ENCODE results near the gene CHRNG.

GRCh38 chr2:232524771-232525170 lies 14.7 kb upstream of the CHRNG start:
- TF ChIP-seq, protein P1, sequence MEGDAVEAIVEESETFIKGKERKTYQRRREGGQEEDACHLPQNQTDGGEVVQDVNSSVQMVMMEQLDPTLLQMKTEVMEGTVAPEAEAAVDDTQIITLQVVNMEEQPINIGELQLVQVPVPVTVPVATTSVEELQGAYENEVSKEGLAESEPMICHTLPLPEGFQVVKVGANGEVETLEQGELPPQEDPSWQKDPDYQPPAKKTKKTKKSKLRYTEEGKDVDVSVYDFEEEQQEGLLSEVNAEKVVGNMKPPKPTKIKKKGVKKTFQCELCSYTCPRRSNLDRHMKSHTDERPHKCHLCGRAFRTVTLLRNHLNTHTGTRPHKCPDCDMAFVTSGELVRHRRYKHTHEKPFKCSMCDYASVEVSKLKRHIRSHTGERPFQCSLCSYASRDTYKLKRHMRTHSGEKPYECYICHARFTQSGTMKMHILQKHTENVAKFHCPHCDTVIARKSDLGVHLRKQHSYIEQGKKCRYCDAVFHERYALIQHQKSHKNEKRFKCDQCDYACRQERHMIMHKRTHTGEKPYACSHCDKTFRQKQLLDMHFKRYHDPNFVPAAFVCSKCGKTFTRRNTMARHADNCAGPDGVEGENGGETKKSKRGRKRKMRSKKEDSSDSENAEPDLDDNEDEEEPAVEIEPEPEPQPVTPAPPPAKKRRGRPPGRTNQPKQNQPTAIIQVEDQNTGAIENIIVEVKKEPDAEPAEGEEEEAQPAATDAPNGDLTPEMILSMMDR (IDR thresholded peaks at IDR 0.05; ENCODE audit: insufficient read depth, low read depth, low read length) = no peak
- no peak for TF ChIP-seq EZH2 (IDR thresholded peaks at IDR 0.05; ENCODE audit: insufficient read depth, low read length)
